ENCODE measurements around the gene ABCB8. TPM values are rescaled to one million over a fixed set of nuclear protein-coding genes. Genes with fewer than 3 reads are reported as not detected.
"Not testable (repeated sequence)": the region's sequence is repeated elsewhere in the genome, so short reads cannot be mapped to it uniquely, and the experiment has no call there.

The ABCB8 gene
- total and polyA plus RNA-seq, 9 of the 15 experiments (the other 6 are each of a cell fraction or from before 2014, with no cell fraction given) = 7.6 to 106 (median 36.3) TPM

DNA sequence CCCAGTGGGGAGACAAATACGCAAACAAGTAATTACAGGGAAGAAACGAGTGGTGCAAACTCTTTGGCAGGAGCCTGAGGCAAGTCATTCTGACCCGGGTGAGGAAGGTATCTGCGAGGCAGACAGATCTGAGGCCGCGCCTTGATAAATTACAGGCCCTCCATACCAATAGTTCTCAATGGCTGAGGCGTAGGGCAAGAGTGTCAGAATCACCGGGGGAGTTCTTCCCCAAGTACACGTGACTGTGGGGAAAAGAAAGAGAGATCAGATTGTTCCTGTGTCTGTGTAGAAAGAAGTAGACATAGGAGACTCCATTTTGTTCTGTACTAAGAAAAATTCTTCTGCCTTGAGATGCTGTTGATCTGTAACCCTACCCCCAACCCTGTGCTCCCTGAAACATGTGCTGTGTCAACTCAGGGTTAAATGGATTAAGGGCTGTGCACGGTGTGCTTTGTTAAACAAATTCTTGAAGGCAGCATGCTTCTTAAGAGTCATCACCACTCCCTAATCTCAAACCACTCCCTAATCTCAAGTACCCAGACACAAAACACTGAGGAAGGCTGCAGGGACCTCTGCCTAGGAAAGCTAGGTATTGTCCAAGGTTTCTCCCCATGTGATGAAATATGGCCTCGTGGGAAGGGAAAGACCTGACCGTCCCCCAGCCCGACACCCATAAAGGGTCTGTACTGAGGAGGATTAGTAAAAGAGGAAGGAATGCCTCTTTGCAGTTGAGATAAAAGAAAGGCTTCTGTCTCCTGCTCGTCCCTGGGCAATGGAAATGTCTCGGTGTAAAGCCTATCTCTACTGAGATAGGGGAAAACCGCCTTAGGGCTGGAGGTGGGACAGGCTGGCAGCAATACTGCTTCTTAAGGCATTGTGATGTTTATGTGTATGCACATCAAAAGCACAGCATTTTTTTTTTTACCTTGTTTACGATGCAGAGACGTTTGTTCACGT is 1.2 kb upstream of the ABCB8 start (continued):
- TF ChIP-seq, protein P1, sequence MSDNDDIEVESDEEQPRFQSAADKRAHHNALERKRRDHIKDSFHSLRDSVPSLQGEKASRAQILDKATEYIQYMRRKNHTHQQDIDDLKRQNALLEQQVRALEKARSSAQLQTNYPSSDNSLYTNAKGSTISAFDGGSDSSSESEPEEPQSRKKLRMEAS (CRISPR knock-in tag; IDR thresholded peaks at IDR 0.05) = peak; percentile 90
- peak; percentile 92; the same call in 1 of the 2 replicates for TF ChIP-seq ZNF584 (CRISPR knock-in tag; IDR thresholded peaks at IDR 0.05; ENCODE audit: low read depth)
- TF ChIP-seq STAT5B (CRISPR knock-in tag; IDR thresholded peaks at IDR 0.05) = peak; percentile 61; the same call in 1 of the 2 replicates
- peak; percentile 68; the same call in 1 of the 2 replicates for TF ChIP-seq TOE1 (IDR thresholded peaks at IDR 0.05; ENCODE audit: borderline replicate concordance)
- not testable (repeated sequence) for TF ChIP-seq TOE1 (CRISPR knock-in tag; IDR thresholded peaks at IDR 0.05; ENCODE audit: borderline replicate concordance, low read depth)
- TF ChIP-seq, protein P2, sequence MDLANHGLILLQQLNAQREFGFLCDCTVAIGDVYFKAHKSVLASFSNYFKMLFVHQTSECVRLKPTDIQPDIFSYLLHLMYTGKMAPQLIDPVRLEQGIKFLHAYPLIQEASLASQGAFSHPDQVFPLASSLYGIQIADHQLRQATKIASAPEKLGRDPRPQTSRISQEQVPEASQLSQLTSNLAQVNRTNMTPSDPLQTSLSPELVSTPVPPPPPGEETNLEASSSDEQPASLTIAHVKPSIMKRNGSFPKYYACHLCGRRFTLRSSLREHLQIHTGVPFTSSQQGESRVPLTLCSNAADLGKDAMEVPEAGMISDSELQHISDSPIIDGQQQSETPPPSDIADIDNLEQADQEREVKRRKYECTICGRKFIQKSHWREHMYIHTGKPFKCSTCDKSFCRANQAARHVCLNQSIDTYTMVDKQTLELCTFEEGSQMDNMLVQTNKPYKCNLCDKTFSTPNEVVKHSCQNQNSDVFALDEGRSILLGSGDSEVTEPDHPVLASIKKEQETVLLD (IDR thresholded peaks at IDR 0.05) = peak; percentile 64
- TF ChIP-seq DNMT1 (IDR thresholded peaks at IDR 0.05) = 0 out of 2 replicates have a peak, but pooled peaks have one; percentile 9
- TF ChIP-seq NR4A1 (CRISPR knock-in tag; IDR thresholded peaks at IDR 0.05) = 0 out of 2 replicates have a peak, but pooled peaks have one; percentile 13
- TF ChIP-seq NR4A1 (tag; IDR thresholded peaks at IDR 0.05) = peak; percentile 99
- TF ChIP-seq MTA2 (IDR thresholded peaks at IDR 0.05; ENCODE audit: low read depth) = peak; percentile 41; the same call in 1 of the 2 replicates
- TF ChIP-seq HMG20B (CRISPR knock-in tag; IDR thresholded peaks at IDR 0.05) = peak; percentile 62; the same call in 1 of the 2 replicates
- TF ChIP-seq RNF2 (IDR thresholded peaks at IDR 0.05) = peak; percentile 49; the same call in 1 of the 2 replicates
- TF ChIP-seq CTBP1 (IDR thresholded peaks at IDR 0.05; ENCODE audit: borderline replicate concordance) = peak; percentile 70; the same call in 1 of the 2 replicates
- TF ChIP-seq, protein P3, sequence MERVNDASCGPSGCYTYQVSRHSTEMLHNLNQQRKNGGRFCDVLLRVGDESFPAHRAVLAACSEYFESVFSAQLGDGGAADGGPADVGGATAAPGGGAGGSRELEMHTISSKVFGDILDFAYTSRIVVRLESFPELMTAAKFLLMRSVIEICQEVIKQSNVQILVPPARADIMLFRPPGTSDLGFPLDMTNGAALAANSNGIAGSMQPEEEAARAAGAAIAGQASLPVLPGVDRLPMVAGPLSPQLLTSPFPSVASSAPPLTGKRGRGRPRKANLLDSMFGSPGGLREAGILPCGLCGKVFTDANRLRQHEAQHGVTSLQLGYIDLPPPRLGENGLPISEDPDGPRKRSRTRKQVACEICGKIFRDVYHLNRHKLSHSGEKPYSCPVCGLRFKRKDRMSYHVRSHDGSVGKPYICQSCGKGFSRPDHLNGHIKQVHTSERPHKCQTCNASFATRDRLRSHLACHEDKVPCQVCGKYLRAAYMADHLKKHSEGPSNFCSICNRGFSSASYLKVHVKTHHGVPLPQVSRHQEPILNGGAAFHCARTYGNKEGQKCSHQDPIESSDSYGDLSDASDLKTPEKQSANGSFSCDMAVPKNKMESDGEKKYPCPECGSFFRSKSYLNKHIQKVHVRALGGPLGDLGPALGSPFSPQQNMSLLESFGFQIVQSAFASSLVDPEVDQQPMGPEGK (CRISPR knock-in tag; IDR thresholded peaks at IDR 0.05; ENCODE audit: borderline replicate concordance) = peak; percentile 85; the same call in 1 of the 2 replicates

Measured in K562 (cell line).